Glutamatergic neuron (in vitro differentiated cells): ENCODE results near the gene CCDC15. TPM values are rescaled to one million over a fixed set of nuclear protein-coding genes. Genes with fewer than 3 reads are reported as not detected.

Experiments
- DNase-seq: peaks from one replicate; pipeline ENCODE4 v3.0.0; 2022
- H3K27ac Mint-ChIP-seq: one replicate; pipeline ENCODE4 v1.8.0; 2020; ENCODE audit warnings: mild to moderate bottlenecking, mixed read lengths, inconsistent platforms; ENCODE audit not compliant: unreplicated experiment
- H3K27me3 Mint-ChIP-seq: one replicate; pipeline ENCODE4 v1.8.0; 2020; ENCODE audit warnings: mild to moderate bottlenecking, moderate library complexity, mixed read lengths, inconsistent platforms; ENCODE audit not compliant: unreplicated experiment
- H3K36me3 Mint-ChIP-seq: one replicate; pipeline ENCODE4 v1.8.0; 2020; ENCODE audit warnings: mild to moderate bottlenecking, mixed read lengths, inconsistent platforms; ENCODE audit not compliant: unreplicated experiment
- H3K4me1 Mint-ChIP-seq: one replicate; pipeline ENCODE4 v1.8.0; 2020; ENCODE audit warnings: mild to moderate bottlenecking, low read depth, mixed read lengths, inconsistent platforms; ENCODE audit not compliant: unreplicated experiment
- H3K4me3 Mint-ChIP-seq: one replicate; pipeline ENCODE4 v1.8.0; 2020; ENCODE audit warnings: mild to moderate bottlenecking, mixed read lengths, inconsistent platforms; ENCODE audit not compliant: unreplicated experiment
- H3K9me3 Mint-ChIP-seq: one replicate; pipeline ENCODE4 v1.8.0; 2020; ENCODE audit warnings: mild to moderate bottlenecking, moderate library complexity, mixed read lengths, inconsistent platforms; ENCODE audit not compliant: unreplicated experiment
- total RNA-seq: library from RNA; stranded (reverse); fragmentation: NEBNext Ultra II Directional; extraction: Animal tissue kit (Norgen Biotek cat#: 25700); gene quantifications from one replicate; pipeline ENCODE4 v1.2.1, GENCODE V29; 2021; ENCODE audit not compliant: unreplicated experiment
- TF ChIP-seq, protein P1 (sequence below): fragments of 200-600 bp; sonication (generic); IDR thresholded peaks from one replicate; pipeline ENCODE4 v1.5.0; 2021; ENCODE audit not compliant: partially characterized antibody, unreplicated experiment

The CCDC15 gene
- total RNA-seq, 1 donor from 2014 or later: 2.8 TPM

GRCh38 chr11:124923296-124923695, 30.7 kb upstream of the CCDC15 start:
- Mint-ChIP-seq H3K36me3 (peaks cover 11% of the 10 kb centered on the region), H3K27me3 (peaks cover 17% of the 10 kb centered on the region), H3K27ac (no peak overlapping the region), H3K4me1 (peaks cover 3% of the 10 kb centered on the region), H3K4me3 (no peak overlapping the region), H3K9me3 (peaks cover 7% of the 10 kb centered on the region)
- TF ChIP-seq, protein P1, sequence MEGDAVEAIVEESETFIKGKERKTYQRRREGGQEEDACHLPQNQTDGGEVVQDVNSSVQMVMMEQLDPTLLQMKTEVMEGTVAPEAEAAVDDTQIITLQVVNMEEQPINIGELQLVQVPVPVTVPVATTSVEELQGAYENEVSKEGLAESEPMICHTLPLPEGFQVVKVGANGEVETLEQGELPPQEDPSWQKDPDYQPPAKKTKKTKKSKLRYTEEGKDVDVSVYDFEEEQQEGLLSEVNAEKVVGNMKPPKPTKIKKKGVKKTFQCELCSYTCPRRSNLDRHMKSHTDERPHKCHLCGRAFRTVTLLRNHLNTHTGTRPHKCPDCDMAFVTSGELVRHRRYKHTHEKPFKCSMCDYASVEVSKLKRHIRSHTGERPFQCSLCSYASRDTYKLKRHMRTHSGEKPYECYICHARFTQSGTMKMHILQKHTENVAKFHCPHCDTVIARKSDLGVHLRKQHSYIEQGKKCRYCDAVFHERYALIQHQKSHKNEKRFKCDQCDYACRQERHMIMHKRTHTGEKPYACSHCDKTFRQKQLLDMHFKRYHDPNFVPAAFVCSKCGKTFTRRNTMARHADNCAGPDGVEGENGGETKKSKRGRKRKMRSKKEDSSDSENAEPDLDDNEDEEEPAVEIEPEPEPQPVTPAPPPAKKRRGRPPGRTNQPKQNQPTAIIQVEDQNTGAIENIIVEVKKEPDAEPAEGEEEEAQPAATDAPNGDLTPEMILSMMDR: no peak
- no peak for DNase-seq

DNA sequence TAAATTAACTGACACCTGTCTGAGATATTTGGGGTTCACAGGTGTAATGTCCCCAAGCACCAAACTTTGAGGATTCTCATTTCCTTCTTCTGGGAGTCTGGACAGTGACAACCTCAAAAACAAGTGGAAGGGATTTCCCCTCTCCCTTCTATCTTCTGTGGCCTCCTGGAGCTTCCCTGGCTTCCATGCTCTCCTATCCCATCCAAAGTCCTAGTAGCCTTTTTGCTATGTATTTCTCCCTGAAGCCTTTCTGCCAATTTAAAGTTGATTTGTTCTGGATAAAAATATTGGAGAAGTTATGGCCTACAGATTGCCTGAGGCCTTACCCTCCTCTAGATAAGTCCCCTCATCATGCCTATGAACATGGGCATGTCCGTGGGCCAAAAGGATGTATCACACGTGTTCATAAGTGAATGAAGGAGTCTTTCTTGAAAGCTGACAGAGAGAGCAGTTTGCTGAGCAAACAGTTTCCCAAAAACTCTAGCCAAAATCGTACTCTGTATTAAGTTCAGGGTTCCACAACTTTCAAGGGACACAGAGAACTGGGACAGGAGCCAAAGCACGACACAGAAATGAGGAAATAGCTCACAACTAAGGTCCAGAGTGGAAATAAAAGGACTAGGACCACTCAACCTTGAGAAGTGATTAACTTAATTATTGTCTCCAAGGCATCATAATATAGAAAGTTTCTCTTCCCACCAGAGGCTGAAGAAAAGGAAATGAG, 24.9 kb upstream of the CCDC15 start:
- Mint-ChIP-seq H3K27me3 (no peaks in the 10 kb centered on the region), H3K27ac (no peak overlapping the region), H3K9me3 (peaks cover 2% of the 10 kb centered on the region), H3K4me1 (no peaks in the 10 kb centered on the region), H3K4me3 (no peak overlapping the region), H3K36me3 (no peaks in the 10 kb centered on the region)
- TF ChIP-seq, protein P1: no peak
- no peak for DNase-seq

GRCh38 chr11:124930799-124931198, 23.2 kb upstream of the CCDC15 start:
- Mint-ChIP-seq H3K4me3 (no peak overlapping the region), H3K27ac (no peak overlapping the region), H3K36me3 (no peaks in the 10 kb centered on the region), H3K4me1 (no peaks in the 10 kb centered on the region), H3K27me3 (no peaks in the 10 kb centered on the region), H3K9me3 (no peaks in the 10 kb centered on the region)
- TF ChIP-seq, protein P1: no peak
- DNase-seq: no peak

DNA sequence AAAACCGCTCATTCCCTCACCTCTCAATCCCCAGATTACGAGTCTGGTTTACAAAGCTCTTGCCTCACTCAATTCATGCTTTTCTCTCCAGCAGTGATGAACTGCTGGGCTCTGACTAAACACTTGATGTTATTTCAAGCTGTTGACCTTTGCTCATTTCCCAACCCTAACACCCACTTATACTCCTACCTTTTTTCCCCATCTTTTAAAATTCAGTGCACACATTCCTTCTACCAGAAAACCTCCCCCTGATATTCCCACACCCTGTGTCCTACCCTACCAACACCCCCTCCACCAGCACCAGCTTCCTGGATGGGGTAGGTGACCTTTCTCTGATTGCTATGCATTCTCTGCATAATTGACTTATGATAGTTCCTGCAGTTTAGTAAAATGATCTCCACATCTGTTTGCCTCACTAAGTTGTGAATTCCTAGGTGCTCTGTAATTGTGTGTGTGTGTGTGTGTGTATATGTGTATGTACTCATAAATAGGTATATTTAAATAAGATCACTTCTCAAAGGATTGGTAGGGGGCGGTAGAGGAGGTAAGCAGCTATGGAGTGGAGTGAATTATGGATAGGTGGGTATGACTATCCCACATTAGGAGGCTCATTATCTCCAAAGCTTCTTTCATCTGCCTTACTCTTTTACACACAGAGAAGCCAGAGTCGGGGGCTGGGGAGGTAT, 19.0 kb upstream of the CCDC15 start:
- H3K36me3 Mint-ChIP-seq: no peaks in the 10 kb centered on the region
- H3K4me3 Mint-ChIP-seq: no peak overlapping the region
- no peaks in the 10 kb centered on the region for H3K4me1 Mint-ChIP-seq
- H3K27me3 Mint-ChIP-seq: no peaks in the 10 kb centered on the region
- no peaks in the 10 kb centered on the region for H3K9me3 Mint-ChIP-seq
- DNase-seq: no peak
- no peak overlapping the region for H3K27ac Mint-ChIP-seq
- TF ChIP-seq, protein P1: no peak
